HG02970 (cell line): ENCODE data around the gene NFAT5.
"Not testable (repeated sequence)": the region's sequence is repeated elsewhere in the genome, so short reads cannot be mapped to it uniquely, and the experiment has no call there.

Experiments used
- ATAC-seq: cut with Tn5 transposase; IDR thresholded peaks from one replicate; pipeline ENCODE4 v1.9.1; 2021; ENCODE audit warnings: mild to moderate bottlenecking, moderate library complexity, moderate number of reproducible peaks; ENCODE audit not compliant: unreplicated experiment, low FRiP score

The NFAT5 gene

DNA sequence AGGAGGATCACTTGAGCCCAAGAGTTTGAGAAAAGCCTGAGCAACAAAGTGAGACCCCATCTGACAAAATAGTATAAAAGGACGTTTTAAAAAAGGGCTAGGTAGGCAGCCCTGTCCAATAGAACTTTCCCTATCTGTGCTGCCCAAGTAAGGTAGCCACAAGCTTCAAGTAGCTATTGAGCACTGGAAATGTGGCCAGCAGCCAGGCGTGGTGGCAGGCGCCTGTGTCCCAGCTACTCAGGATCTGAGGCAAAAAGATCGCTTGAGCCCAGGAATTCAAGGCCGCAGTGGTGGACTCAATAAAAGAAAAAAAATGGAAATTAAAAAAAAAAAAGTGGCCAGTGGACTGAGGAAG lies 162.1 kb downstream of the NFAT5 start:
- ATAC-seq = no peak

- not testable (repeated sequence) for ATAC-seq
These were observed 163.3 kb downstream of the NFAT5 start for GRCh38 chr16:69729030-69729429.

- ATAC-seq = not testable (repeated sequence)
These were observed 165.5 kb downstream of the NFAT5 start for GRCh38 chr16:69731280-69731679.

DNA sequence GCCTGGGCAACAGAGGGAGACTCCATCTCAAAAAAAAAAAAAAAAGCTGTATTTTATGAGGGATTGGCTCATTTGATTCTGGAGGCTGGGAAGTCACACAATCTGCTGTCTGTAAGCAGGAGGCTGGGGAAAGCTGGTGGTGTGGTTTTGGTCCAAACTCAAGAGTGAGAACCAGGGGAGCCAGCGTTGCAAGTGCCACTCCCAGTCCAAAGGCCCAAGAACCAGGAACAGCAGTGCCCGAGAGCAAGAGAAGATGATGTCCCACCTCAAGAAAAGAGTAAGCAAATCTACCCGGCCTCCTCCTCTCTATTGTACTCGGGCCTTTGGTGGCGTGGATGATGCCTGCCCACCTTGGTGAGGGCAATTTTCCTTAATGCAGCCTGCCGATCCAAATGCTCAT lies 166.3 kb downstream of the NFAT5 start:
- no peak for ATAC-seq

DNA sequence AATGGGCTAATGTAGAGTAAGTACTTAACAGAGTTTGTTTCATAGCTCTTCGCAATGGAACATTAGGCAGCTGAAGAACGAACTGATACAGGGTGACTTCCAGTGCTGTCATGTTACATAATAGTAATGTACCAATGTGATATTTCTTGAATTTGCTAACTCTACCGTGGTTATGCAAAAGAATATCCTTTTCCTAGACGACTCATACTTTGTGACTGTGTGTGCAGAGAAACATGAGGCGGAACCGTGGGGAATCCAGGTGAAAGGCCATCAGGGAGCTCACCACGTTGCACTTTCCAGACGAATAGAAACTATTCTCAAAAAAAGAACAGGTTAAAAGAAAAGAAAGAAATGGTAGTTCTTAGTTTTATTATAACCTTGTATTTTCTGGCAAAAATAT lies 175.8 kb downstream of the NFAT5 start:
- ATAC-seq = no peak

GRCh38 chr16:69741951-69742904 lies 176.5 kb downstream of the NFAT5 start:
- ATAC-seq = no peak

GRCh38 chr16:69744363-69745231 lies 178.8 kb downstream of the NFAT5 start:
- ATAC-seq = no peak

- ATAC-seq = no peak
These were observed 179.5 kb downstream of the NFAT5 start for GRCh38 chr16:69745232-69745612.

- no peak for ATAC-seq
These were observed 180.2 kb downstream of the NFAT5 start for GRCh38 chr16:69745959-69746358.

GRCh38 chr16:69747115-69747514 lies 181.3 kb downstream of the NFAT5 start:
- ATAC-seq = no peak

DNA sequence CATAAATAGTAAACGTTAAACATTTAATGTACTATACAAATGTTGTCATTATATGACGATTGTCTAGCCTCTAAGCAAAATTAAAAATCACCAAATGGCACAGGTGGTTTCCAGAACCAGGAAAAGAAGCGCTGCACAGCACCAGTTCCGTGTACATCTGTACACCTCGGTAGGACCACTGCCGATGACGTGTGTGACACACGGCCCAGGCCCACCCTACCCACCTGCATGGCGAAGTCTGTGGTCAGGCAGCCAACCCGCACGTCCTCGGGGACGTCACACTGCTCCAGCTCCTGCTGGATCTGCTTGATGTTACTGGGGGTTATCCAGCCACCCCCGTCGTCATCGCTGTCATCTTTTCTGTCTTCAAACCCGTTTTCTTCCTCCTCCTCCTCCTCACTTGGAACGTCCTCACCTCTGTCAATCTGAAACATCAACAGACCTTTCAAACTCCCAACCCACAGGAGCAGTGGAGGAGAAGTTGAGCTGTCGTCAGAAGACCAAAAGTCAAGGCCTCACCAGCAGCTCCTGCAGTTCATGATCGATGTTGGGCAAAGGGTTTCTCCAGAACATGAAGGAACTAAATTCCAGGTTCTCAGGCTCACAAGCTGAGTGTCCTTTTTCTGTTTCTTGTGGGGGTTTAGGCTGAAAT lies 183.1 kb downstream of the NFAT5 start:
- ATAC-seq = no peak

GRCh38 chr16:69754143-69754468 lies 188.3 kb downstream of the NFAT5 start:
- ATAC-seq = no peak
